ENCODE measurements around the gene KRTAP2-3. TPM values are rescaled to one million over a fixed set of nuclear protein-coding genes. Genes with fewer than 3 reads are reported as not detected.

The KRTAP2-3 gene
- total RNA-seq, 3 donors from 2014 or later, result not detected

DNA sequence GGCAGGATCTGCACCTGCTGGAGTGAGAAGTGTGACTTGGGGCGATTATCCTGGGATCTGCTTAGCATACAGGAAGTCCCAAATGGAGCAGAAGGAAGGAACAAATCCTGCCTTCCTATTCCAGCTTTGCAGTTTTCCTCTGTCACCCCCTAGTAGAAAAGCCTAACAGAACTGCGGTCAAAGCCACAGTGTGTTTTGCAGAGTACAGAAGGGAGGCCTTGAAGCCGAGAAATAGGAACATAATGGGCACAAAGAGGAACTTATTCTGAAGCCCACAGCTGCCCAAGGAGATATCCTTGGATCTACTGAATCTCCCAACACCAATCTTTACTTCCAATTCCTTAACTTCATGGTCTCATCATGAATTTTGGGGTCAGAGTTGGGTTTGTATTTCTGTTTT is 41.4 kb downstream of the KRTAP2-3 start:
- H3K9me3 ChIP-seq, result no peaks in the 10 kb centered on the region
- intact Hi-C loops (cut with DNase I, micrococcal nuclease), result no loop called here
- no peak overlapping the region for H3K4me3 ChIP-seq
- no peak for TF ChIP-seq CTCF (IDR thresholded peaks at IDR 0.05)
- no peaks in the 10 kb centered on the region for H3K36me3 ChIP-seq (ENCODE audit: low read depth)
- ATAC-seq (no peak), DNase-seq (no peak)
- H3K4me1 ChIP-seq (ENCODE audit: low read depth), result no peaks in the 10 kb centered on the region

GRCh38 chr17:41016578-41017215 is 43.2 kb downstream of the KRTAP2-3 start:
- DNase-seq, result no peak
- no peak for TF ChIP-seq CTCF (IDR thresholded peaks at IDR 0.05)
- no peak overlapping the region for H3K4me3 ChIP-seq
- H3K9me3 ChIP-seq, result no peaks in the 10 kb centered on the region
- intact Hi-C loops (cut with DNase I, micrococcal nuclease), result no loop called here
- no peaks in the 10 kb centered on the region for H3K36me3 ChIP-seq (ENCODE audit: low read depth)
- no peaks in the 10 kb centered on the region for H3K4me1 ChIP-seq (ENCODE audit: low read depth)
- no peak for ATAC-seq

- no peak for DNase-seq
- ATAC-seq, result no peak
- TF ChIP-seq CTCF (IDR thresholded peaks at IDR 0.05), result no peak
- Histone ChIP-seq H3K4me1 (ENCODE audit: low read depth) (no peaks in the 10 kb centered on the region), H3K36me3 (ENCODE audit: low read depth) (no peaks in the 10 kb centered on the region), H3K4me3 (no peak overlapping the region), H3K9me3 (no peaks in the 10 kb centered on the region)
- intact Hi-C loops (cut with DNase I, micrococcal nuclease), result no loop called here
Measured at GRCh38 chr17:41015454-41015853, 44.5 kb downstream of the KRTAP2-3 start.

DNA sequence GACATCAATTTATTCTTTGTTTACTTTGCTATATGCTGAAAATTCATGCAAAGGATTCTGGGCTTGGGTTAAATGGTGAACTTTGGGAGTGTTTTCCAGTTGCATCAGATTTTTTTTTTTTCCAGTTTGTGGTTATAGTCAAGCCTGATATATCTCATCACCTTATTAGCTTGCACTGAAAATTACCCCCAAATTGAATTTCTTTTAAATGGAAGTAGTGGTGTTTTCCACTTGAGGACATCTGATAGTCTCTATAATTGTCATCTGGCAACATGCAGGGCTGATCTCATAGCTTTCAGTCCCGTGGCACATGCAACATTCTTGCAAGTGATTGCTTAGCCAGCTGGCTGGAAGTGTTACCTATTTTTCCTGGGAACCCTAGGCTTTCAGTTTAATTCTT is 46.3 kb downstream of the KRTAP2-3 start:
- no peak overlapping the region for H3K4me3 ChIP-seq
- intact Hi-C loops (cut with DNase I, micrococcal nuclease), result no loop called here
- TF ChIP-seq CTCF (IDR thresholded peaks at IDR 0.05), result no peak
- ATAC-seq (no peak), DNase-seq (no peak)
- H3K9me3 ChIP-seq, result no peaks in the 10 kb centered on the region
- no peaks in the 10 kb centered on the region for H3K4me1 ChIP-seq (ENCODE audit: low read depth)
- no peaks in the 10 kb centered on the region for H3K36me3 ChIP-seq (ENCODE audit: low read depth)

- ATAC-seq (no peak), DNase-seq (no peak)
- Histone ChIP-seq H3K36me3 (ENCODE audit: low read depth) (no peaks in the 10 kb centered on the region), H3K9me3 (no peaks in the 10 kb centered on the region), H3K4me1 (ENCODE audit: low read depth) (no peaks in the 10 kb centered on the region), H3K4me3 (no peak overlapping the region)
- TF ChIP-seq CTCF (IDR thresholded peaks at IDR 0.05), result no peak
- intact Hi-C loops (cut with DNase I, micrococcal nuclease), result no loop called here
Measured at GRCh38 chr17:41013181-41013580, 46.7 kb downstream of the KRTAP2-3 start.

Measured in mucosa of descending colon (tissue), 3 donors.